ENCODE measurements around the gene ZNF674.
"Not testable (repeated sequence)": the region's sequence is repeated elsewhere in the genome, so short reads cannot be mapped to it uniquely, and the experiment has no call there.

Gene ZNF674

GRCh38 chrX:46569621-46570020, 24.4 kb upstream of the ZNF674 start:
- no peak for DNase-seq

GRCh38 chrX:46567388-46567787, 22.2 kb upstream of the ZNF674 start:
- DNase-seq, result no peak

GRCh38 chrX:46561824-46562657, 16.8 kb upstream of the ZNF674 start:
- DNase-seq, result no peak

- DNase-seq, result no peak
Observed at GRCh38 chrX:46559062-46559461, 13.8 kb upstream of the ZNF674 start.

GRCh38 chrX:46554942-46555341, 9.7 kb upstream of the ZNF674 start:
- DNase-seq, result peak; percentile 45

DNA sequence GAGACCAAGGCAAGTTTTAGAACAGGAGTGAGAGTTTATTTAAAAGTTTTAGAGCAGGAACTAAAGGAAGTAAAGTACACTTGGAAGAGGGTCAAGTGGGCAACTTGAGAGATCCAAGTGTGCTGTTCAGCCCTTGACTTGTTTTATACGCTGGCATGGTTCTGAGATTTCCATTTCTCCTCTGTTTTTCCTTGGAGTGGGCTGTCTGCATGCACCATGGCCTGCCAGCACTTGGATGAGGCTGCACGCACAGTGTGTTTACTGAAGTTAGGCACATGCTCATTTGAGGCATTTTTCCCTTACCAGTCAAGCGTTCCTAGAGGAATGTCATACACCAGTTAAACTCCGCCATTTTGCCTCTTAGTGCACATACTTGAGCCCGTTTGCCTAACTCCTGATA, 8.7 kb upstream of the ZNF674 start:
- DNase-seq, result no peak

GRCh38 chrX:46551494-46552128, 6.4 kb upstream of the ZNF674 start:
- DNase-seq, result peak; percentile 46

GRCh38 chrX:46549914-46550313, 4.7 kb upstream of the ZNF674 start:
- DNase-seq, result no peak

DNA sequence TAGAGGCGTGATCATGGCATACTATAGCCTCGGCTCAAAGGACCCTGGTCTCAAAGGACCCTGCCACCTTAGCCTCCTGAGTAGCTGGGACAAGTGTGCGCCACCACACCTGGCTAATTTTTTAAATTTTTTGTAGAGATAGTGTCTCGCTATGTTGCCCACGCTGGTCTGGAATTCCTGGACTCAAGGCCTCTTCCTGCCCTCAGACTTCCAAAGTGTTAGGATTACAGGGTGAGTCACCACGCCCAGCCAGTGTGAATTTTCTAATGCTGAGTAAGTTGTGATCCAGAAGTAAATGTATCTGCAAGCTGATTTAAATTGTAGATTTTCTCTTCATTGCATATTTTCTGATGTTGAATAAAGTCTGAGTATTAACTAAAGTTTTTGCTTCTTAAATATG, 2.6 kb upstream of the ZNF674 start:
- peak; percentile 72 for DNase-seq

DNA sequence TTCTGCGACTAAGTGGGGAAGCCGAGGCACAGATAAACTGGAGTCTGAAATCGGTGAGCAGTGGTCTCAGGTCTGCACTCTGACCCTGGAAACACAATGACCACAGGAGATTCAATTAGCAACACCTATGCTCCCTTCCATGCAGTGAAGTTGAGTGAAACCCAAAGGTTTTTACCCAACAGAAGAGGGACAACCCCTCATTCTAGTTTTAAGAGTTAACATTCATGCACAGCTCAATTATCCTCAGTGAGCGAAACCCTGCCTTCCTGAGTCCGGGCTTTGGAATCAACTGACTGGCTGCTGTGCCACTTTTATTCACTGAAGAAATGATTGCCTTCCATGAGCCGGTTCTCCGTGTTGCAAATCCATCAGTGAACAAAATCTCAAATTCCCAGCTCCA, 694 bp downstream of the ZNF674 start:
- not testable (repeated sequence) for DNase-seq

GRCh38 chrX:46543441-46543840, 1.8 kb downstream of the ZNF674 start:
- DNase-seq, result no peak

GRCh38 chrX:46531442-46531841, 13.8 kb downstream of the ZNF674 start:
- DNase-seq, result no peak

- DNase-seq, result not testable (repeated sequence)
Observed at GRCh38 chrX:46530404-46530908, 14.8 kb downstream of the ZNF674 start.

DNA sequence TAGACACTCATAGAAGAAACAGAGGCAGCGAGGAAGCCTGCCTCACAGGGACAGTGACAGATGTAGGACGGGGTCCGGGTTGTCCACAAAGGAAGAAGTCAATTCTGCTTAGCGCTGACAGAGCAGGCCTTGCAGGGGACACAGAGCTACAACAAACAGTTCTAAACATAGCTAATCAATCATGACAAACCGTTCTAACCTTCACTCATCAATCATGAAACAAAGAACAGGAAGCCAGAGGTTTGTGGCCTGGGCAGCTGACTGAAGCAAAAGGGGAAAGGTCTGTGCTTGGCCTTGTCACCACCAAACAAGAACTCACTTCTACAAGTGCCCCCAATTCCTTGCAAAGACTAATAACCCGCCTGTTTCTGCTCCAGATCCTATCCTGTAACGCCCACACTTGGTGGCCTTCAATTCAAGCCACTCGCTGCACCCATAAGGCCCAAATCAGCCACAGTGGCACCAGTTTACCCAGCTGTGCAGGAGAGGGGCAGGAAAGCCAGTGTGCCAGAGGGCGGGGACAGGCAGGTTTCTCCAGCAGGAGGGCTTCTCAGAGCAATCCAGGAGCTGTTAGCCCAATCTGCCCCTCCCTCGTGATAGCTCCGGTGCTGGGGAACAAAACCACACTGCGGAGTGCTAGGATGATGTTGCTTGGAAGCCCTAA, 15.3 kb downstream of the ZNF674 start:
- not testable (repeated sequence) for DNase-seq

DNA sequence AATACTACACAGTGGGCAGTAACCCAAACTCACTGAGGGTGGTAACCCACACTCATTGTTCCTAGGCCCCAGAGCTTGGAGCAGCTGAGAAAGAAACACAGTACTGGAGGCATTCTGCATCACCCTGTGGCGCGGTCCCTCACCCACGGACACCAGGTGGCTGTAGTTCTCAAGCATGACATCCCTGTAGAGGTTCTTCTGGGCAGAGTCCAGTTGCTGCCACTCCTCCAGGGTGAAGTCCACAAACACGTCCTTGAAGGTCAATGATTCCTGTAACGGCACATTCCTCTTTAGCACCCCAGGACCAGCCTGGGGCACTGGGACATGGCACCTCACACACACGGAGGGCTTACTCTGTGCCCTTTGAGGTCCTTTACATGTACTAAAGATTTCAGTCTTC, 16.6 kb downstream of the ZNF674 start:
- not testable (repeated sequence) for DNase-seq

DNA sequence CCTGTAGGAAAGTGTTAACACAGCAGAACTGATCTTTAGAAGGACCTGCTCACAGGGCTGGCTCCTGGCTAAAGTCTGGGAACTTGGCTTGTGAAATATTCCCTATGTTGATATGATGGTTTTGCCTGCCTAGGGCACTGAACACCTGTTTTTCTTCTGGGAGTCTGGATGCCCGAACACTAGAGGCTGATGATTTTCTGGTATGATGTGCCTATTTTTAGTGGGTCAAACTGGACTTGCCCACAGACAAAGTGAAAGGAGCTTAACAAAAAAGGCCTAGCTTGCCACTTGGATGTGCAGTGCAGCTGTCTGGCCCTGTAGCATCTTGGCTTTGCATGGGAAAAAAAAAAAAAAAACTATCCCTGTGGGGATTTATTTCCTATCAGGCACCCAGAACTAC, 39.1 kb downstream of the ZNF674 start:
- DNase-seq, result no peak

DNA sequence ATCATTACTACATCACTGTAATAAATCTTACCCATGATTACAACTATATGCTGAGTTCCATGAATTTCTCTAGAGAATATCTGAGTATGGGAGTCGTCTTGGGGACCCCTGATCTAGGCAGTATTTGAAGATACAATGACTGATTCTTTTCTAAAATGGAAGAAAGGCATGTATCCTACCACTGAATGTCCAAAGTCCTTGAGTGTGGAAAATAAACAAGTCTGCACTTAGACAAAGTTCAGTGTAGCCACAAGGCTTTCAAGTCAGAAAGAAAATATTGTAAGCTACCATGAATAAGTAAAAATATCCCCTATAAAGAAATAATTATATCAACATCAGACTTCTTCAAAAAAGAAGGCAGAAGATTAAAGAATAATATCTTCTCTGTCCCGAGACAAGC, 42.4 kb downstream of the ZNF674 start:
- DNase-seq, result no peak

DNA sequence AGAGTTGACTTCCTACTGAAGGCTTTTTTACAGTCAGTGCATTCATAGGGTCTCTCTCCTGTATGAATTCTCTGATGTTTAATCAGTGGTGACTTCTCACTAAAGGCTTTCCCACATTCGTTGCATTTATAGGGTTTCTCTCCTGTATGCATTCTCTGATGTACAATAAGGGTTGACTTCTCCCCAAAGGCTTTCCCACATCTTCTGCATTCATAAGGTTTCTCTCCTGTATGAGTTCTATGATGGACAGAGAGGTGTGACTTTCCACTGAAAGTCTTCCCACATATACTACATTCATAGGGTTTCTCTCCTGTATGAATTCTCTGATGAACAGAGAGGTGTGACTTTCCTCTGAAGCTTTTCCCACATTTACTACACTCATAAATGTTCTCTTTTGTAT, 45.2 kb downstream of the ZNF674 start:
- no peak for DNase-seq

- DNase-seq, result no peak
Observed at GRCh38 chrX:46488712-46489111, 56.5 kb downstream of the ZNF674 start.

GRCh38 chrX:46485897-46486296, 59.3 kb downstream of the ZNF674 start:
- no peak for DNase-seq

- not testable (repeated sequence) for DNase-seq
Observed at GRCh38 chrX:46478634-46479033, 66.6 kb downstream of the ZNF674 start.

DNA sequence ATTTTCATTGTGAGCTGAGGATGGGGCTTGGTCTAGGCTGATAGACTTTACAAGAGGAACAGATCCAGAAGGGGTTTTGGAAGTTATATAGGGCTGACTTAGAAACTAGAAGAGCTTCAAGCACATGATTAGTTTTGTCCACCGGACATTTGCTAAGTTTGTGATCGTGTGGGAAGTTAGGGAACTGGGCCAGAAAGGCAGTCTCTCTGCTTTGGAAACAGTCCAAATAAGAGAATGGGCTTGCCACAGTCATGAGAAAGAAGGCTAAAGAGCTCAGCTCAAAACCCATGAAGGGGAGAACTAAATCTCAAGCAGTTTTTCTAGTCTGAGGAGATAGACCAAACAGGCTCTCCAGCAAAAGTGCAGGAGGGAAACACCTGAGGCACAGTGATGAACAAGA, 67.8 kb downstream of the ZNF674 start:
- no peak for DNase-seq

GRCh38 chrX:46465203-46465602, 80.0 kb downstream of the ZNF674 start:
- DNase-seq, result no peak

DNA sequence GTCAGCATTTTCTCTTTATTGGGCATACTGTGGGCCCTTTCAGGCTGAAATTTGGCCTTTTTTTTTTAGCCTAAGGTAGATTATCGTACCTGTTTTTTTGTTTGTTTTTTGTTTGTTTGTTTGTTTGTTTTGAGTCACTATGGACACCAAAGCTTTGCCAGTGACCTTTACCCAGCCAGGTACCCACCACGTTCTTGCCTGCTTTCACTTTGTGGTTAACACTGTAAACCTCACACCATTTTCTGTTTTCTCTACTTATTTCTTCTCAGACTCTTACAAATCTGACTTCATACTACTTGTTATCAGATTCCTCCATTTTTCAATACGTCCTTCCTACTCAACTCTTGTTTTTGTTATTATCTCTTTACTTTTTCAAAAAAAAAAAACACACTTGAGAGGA, 81.5 kb downstream of the ZNF674 start:
- no peak for DNase-seq
